Activated T-helper 1 cell treated with anti-CD3 and anti-CD28 coated beads, Interleukin-12 subunit alpha, Interleukin-12 subunit beta, Interleukin-2, Interleukin-4 antibody, amounts not matched to agents 30 ng/mL and 10 ng/mL and 1 ng/mL, durations not matched to agents 14 hours and 24 hours and 36 hours (primary cell): Measurements from ENCODE around the gene SPATA25. TPM values are rescaled to one million over a fixed set of nuclear protein-coding genes. Genes with fewer than 3 reads are reported as not detected.
"Not testable (repeated sequence)": the region's sequence is repeated elsewhere in the genome, so short reads cannot be mapped to it uniquely, and the experiment has no call there.

Experiments
- DNase-seq: peaks from one replicate; pipeline ENCODE4 v3.0.0; 2021; ENCODE audit warnings: low spot score
- H3K27ac Mint-ChIP-seq: one replicate; pipeline ENCODE4 v1.8.0; 2021; ENCODE audit warnings: mild to moderate bottlenecking, mixed read lengths
- H3K27me3 Mint-ChIP-seq: one replicate; pipeline ENCODE4 v1.8.0; 2022; ENCODE audit warnings: mild to moderate bottlenecking, moderate library complexity, mixed read lengths; ENCODE audit not compliant: insufficient read depth
- H3K36me3 Mint-ChIP-seq: one replicate; pipeline ENCODE4 v1.8.0; 2021; ENCODE audit warnings: low read depth, mixed read lengths
- H3K4me1 Mint-ChIP-seq: one replicate; pipeline ENCODE4 v1.8.0; 2021; ENCODE audit warnings: low read depth, mixed read lengths
- H3K4me3 Mint-ChIP-seq: one replicate; pipeline ENCODE4 v1.8.0; 2021; ENCODE audit warnings: mild to moderate bottlenecking, moderate library complexity, mixed read lengths
- H3K9me3 Mint-ChIP-seq: one replicate; pipeline ENCODE4 v1.8.0; 2021; ENCODE audit warnings: mixed read lengths
- intact Hi-C: fragments of 100-400 bp; cut with micrococcal nuclease; formaldehyde crosslinking; loops from one replicate; pipeline ENCODE4 v1.15.1; 2024
- total RNA-seq: library from RNA; stranded (reverse); gene quantifications from 2 replicates; pipeline ENCODE4 v1.2.3, GENCODE V29; 2022

The SPATA25 gene, protein sequence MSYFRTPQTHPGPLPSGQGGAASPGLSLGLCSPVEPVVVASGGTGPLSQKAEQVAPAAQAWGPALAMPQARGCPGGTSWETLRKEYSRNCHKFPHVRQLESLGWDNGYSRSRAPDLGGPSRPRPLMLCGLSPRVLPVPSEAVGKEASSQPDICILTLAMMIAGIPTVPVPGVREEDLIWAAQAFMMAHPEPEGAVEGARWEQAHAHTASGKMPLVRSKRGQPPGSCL
- total RNA-seq, result 0.59 and 1.1 TPM in 2 replicates

DNA sequence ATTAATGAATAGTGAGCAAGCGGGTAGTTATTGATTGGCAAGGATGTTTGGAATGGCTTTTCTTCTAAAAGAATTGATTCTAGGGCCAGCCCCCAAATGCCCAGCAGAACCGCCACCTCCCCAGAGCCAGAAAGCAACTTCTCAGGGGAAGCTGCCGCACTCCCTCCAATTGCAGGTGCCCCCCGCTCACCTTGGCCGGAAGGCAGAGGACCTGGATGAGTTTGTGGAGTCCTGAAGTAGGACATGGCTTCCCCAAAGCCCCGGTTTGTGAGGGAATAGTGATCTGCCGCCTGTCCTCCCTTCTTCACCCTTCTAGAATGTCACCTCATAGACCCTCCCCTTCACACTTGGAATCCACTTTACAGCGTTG is at the start of gene SPATA25:
TSS of gene SPATA25 (minus strand) at position 277 of the 370 bp plus-strand sequence. CDS start at position 245, 32 bp downstream.
- H3K4me1 Mint-ChIP-seq, result peaks cover 36% of the 10 kb centered on the region
- H3K27me3 Mint-ChIP-seq, result peaks cover 1% of the 10 kb centered on the region
- peaks cover 14% of the 10 kb centered on the region for H3K36me3 Mint-ChIP-seq
- H3K27ac Mint-ChIP-seq, result no peak within 1 kb of the TSS
- DNase-seq, result no peak
- no peaks in the 10 kb centered on the region for H3K9me3 Mint-ChIP-seq
- H3K4me3 Mint-ChIP-seq, result no peak within 1 kb of the TSS
- intact Hi-C loops, result no loop called here

DNA sequence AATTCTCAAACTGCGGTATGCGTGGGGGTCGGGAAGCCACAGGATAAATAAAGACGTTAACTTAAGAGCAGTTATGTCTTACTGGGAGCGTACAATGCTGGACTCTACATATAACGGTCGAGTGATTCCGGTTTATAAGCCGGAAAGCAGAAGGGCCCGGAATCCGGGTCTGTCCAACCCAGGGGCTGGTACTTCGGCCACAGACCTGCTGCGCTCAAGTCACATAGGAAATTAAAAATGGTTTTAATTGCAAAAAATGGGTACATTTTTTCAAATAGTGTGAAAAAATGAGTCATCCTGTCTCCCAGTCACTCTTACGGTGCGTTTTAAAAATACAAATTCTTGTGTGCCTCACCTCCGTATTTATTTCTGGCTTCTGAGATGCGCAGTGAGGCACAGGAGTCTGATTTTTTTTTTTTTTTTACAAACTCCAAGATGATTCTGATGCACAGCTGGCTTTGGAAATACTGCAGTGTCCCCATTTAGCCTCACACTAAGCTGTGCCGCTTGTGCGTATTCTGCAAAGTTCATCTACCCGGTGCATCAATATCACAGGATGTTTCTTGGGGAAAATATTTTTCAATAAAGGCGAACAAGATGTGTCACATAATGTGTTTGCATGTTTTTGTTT is 48.1 kb upstream of the SPATA25 start:
- intact Hi-C loops, result loop anchor here (1.0 to 10.0 kb wide), 10 partner anchors 24 to 971 kb away; partner anchors contain the start of genes ACOT8, CTSA, DNTTIP1 and ELMO2
- Mint-ChIP-seq H3K36me3 (peaks cover 28% of the 10 kb centered on the region), H3K27ac (peak overlapping the region; percentile 93), H3K4me1 (peaks cover 23% of the 10 kb centered on the region), H3K9me3 (no peaks in the 10 kb centered on the region), H3K4me3 (peak overlapping the region; percentile 93), H3K27me3 (no peaks in the 10 kb centered on the region)
- DNase-seq, result no peak

DNA sequence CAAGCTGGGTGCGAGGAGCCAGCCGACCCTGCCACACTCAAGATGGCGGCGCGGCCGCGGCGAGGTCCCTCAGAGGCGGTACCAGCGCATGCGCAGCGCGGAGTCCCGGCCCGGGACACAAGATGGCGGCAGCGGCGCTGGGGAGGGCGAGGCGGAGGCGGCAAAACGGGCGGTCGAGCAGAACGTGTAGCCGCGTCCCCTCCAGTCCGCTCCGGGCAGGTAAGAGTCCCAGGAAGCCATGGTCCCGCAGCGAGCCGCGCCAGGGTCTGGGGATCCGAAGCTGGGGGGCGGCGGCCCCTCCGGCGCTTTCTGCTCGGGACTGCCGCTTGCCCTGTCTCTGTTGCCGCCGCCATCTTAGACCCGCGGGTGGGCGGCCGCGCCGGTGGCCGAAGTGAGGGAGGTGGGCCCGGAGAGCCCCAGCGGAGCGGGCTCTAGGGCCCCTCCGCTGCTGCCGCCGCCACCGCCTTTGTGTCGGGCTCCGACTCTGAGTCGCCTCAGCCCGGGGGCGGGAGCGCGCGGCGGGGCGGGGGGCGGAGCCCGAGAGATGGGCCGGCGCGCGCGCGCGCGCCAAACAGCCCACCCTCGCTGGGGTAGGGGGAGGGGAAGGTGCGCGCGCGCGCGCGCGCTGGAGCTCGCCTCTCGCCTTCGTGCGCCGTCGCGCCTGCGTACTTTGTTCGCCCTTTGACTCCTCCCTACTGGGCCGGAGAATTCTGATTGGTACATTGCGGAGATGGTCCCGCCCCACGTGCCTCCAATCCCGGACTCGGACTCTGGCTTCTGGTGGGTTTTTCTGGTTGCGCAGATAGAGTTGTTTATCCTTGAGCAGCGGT is 47.4 kb upstream of the SPATA25 start, which contains the start of gene PCIF1:
TSS of gene PCIF1 (plus strand) at position 98 of the 830 bp plus-strand sequence. CDS start 4,317 bp downstream, outside the sequence.
- Mint-ChIP-seq H3K4me3 (peak within 1 kb of the TSS; percentile 99), H3K36me3 (peaks cover 24% of the 10 kb centered on the region), H3K4me1 (peaks cover 23% of the 10 kb centered on the region), H3K9me3 (no peaks in the 10 kb centered on the region), H3K27me3 (no peaks in the 10 kb centered on the region), H3K27ac (peak within 1 kb of the TSS; percentile 98)
- intact Hi-C loops, result loop anchor here (1.0 to 10.0 kb wide), 10 partner anchors 24 to 970 kb away; partner anchors contain the start of genes ACOT8, CTSA, DNTTIP1 and ELMO2
- peak; percentile 96 for DNase-seq

DNA sequence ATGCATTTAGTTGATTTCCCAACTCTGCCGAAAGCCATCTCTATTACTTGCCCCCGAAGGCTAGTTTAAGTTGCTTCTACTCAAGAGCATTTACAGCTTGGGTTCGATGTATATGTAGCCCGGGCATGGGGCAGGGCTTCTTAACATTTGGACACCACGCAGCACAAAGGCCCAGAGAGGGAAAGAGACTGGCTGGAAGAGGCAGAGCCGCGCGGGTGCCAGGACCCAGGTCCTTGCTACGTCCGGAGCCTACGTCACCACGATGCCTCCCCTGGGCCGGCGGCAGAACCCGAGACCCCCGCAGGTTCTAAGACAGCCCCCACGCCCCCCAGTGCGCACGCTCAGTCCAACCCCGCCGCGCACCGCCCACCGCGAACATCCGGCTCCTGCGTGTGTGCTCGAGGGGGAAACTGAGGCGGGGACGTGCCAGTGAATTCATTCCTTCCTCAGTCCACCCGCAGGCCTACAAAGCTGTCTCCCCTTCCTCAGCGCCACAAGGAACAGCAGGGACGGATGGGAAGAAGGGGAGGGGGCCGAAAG is 46.7 kb upstream of the SPATA25 start:
- DNase-seq, result no peak
- Mint-ChIP-seq H3K36me3 (peaks cover 17% of the 10 kb centered on the region), H3K4me1 (peaks cover 23% of the 10 kb centered on the region), H3K27me3 (peaks cover under 1% of the 10 kb centered on the region), H3K9me3 (no peaks in the 10 kb centered on the region), H3K4me3 (peak overlapping the region; percentile 99), H3K27ac (peak overlapping the region; percentile 98)
- intact Hi-C loops, result loop anchor here (10.0 kb wide), 1 partner anchor 969 kb away; the partner anchor contains the start of genes STK4 and TOMM34

DNA sequence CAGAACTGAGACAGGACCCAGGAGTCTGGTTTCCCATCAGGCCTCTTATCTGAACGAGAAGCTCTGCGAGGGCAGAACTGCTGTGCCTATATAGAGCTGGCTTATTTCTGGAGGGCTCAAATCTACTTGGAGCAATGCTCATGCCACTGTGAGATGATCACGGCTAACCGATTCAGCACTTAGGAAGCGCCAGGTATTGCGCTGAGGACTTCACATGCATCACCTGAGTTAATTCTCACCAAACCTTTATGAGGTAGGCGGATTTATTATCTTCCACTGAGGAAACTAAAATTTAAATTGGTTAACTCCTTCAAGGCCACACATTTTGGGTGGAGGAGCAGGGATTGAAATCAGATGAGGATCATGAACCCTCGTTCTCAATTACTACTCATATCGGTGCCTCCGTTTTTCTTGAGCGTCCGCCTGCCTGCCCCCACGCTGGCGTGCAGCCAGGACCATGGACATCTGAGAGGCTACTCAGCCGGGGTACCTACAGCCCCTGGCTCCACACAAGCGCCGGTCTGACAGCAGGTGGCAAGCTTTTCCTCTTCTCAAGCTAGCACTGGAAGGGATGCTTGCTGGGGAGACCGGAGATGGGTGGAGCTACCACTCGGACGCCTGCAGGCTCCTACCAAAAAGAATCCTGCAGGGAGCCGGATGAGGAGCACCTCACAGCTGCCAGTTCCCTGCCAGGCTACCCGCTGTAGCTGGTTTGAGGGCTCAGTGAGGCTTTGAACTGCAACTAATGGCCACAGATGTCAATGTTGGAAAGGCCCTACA is 46.0 kb upstream of the SPATA25 start:
- Mint-ChIP-seq H3K4me3 (peak overlapping the region; percentile 99), H3K4me1 (peaks cover 21% of the 10 kb centered on the region), H3K9me3 (no peaks in the 10 kb centered on the region), H3K27me3 (peaks cover 2% of the 10 kb centered on the region), H3K36me3 (peaks cover 14% of the 10 kb centered on the region), H3K27ac (peak overlapping the region; percentile 98)
- DNase-seq, result peak; percentile 62
- intact Hi-C loops, result loop anchor here (1.0 to 10.0 kb wide), 2 partner anchors 30 to 969 kb away; partner anchors contain the start of genes STK4 and TOMM34

DNA sequence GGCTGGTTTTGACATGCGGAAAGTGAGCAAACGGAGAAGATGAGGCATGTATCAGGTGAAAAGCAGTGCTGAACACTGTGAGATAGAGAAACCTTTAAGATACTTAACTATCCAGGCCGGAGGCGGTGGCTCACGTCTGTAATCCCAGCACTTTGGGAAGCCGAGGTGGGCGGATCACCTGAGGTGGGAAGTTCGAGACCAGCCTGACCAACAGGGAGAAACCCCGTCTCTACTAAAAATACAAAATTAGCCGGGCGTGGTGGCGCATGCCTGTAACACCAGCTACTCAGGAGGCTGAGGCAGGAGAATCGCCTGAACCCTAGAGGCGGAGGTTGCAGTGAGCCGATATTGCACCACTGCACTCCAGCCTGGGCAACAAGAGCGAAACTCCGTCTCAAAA is 44.3 kb upstream of the SPATA25 start:
- H3K4me1 Mint-ChIP-seq, result peaks cover 13% of the 10 kb centered on the region
- intact Hi-C loops, result loop anchor here (10.0 kb wide), 1 partner anchor 967 kb away; the partner anchor contains the start of genes STK4 and TOMM34
- not testable (repeated sequence) for DNase-seq, H3K27ac Mint-ChIP-seq, H3K4me3 Mint-ChIP-seq, H3K27me3 Mint-ChIP-seq, H3K36me3 Mint-ChIP-seq, H3K9me3 Mint-ChIP-seq

DNA sequence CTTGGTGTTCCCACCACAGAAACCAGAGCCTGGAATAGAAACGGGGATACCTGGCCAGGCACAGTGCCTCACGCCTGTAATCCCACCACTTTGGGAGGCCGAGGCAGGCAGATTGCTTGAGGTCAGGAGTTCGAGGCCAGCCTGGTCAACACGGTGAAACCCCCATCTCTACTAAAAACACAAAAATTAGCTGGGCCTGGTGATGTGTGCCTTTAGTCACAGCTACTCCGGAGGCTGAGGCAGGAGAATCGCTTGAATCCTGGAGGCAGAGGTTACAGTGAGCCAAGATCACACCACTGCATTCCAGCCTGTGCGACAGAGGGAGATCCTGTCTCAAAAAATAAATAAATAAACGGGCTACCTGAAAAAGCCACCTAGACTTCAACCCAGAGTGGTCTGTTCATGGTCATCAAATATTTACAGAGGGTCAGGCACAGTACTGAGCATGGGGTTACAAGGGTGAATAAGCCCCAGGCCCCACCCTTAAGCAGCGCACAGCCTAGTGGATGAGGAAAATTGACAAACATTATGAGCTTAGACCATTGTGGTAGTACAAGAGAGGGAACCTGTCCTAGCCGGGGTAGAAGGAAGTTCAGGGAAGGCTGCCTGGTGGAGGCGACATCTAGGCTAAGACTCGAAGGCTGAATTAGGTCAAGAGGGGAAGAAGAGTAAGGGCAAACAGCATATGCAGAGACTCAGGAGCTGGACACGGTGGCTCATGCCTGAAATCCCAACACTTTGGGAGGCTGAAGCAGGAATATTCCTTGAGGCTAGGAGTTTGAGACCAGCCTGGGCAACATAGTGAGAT is 39.9 kb upstream of the SPATA25 start:
- H3K27me3 Mint-ChIP-seq, result peaks cover 12% of the 10 kb centered on the region
- no peak overlapping the region for H3K4me3 Mint-ChIP-seq
- H3K36me3 Mint-ChIP-seq, result no peaks in the 10 kb centered on the region
- H3K4me1 Mint-ChIP-seq, result no peaks in the 10 kb centered on the region
- DNase-seq, result no peak
- intact Hi-C loops, result no loop called here
- no peak overlapping the region for H3K27ac Mint-ChIP-seq
- no peaks in the 10 kb centered on the region for H3K9me3 Mint-ChIP-seq

DNA sequence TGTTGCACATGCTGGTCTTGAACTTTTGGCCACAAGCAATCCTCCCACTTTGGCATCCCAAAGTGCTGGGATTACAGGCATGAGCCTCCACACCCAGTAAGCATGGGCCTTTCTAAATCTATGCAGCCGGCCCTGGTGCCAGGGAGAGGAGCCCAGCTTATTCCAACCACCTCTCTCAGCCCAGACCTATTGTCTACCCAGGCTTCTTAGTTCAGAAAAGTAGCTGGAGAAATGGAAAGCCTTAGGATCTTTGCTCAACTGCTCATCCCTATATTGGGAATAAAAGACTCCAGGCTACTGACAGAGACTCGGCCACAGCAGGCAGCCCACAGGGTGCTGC is 39.3 kb upstream of the SPATA25 start:
- H3K4me3 Mint-ChIP-seq, result no peak overlapping the region
- peaks cover 14% of the 10 kb centered on the region for H3K27me3 Mint-ChIP-seq
- no peaks in the 10 kb centered on the region for H3K9me3 Mint-ChIP-seq
- intact Hi-C loops, result no loop called here
- DNase-seq, result no peak
- H3K27ac Mint-ChIP-seq, result no peak overlapping the region
- H3K4me1 Mint-ChIP-seq, result peaks cover 3% of the 10 kb centered on the region
- no peaks in the 10 kb centered on the region for H3K36me3 Mint-ChIP-seq

DNA sequence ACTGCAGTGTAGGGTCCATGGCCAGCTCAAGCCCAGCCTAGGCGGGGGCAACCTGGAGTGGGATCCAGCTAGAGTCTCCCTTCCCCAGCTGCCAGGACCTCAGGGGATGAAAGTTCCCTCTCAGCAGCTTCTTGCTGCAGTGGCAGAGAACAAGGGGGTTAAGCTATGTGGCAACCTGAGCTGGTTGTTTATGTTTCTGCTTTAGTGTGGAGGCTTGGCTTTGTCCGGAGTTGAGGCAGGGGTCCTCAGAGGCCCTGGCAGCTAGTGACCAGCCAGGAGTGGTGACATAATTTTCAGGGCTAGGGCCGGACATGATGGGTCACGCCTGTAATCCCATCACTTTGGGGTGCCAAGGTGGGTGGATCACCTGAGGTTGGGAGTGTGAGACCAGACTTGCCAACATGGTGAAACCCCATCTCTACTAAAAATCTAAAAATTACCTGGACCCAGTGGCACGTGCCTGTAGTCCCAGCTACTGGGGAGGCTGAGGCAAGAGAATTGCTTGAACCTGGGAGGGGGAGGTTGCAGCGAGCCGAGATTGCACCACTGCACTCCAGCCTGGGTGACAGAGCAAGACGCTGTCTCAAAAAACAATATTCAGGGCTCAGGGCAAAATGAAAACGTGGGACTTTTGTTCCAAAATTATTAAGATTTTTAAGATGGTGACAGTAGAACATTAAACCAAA is 38.5 kb upstream of the SPATA25 start:
- H3K4me1 Mint-ChIP-seq, result peaks cover 5% of the 10 kb centered on the region
- H3K9me3 Mint-ChIP-seq, result no peaks in the 10 kb centered on the region
- peaks cover 16% of the 10 kb centered on the region for H3K27me3 Mint-ChIP-seq
- intact Hi-C loops, result no loop called here
- H3K36me3 Mint-ChIP-seq, result no peaks in the 10 kb centered on the region
- no peak overlapping the region for H3K27ac Mint-ChIP-seq
- no peak for DNase-seq
- no peak overlapping the region for H3K4me3 Mint-ChIP-seq

DNA sequence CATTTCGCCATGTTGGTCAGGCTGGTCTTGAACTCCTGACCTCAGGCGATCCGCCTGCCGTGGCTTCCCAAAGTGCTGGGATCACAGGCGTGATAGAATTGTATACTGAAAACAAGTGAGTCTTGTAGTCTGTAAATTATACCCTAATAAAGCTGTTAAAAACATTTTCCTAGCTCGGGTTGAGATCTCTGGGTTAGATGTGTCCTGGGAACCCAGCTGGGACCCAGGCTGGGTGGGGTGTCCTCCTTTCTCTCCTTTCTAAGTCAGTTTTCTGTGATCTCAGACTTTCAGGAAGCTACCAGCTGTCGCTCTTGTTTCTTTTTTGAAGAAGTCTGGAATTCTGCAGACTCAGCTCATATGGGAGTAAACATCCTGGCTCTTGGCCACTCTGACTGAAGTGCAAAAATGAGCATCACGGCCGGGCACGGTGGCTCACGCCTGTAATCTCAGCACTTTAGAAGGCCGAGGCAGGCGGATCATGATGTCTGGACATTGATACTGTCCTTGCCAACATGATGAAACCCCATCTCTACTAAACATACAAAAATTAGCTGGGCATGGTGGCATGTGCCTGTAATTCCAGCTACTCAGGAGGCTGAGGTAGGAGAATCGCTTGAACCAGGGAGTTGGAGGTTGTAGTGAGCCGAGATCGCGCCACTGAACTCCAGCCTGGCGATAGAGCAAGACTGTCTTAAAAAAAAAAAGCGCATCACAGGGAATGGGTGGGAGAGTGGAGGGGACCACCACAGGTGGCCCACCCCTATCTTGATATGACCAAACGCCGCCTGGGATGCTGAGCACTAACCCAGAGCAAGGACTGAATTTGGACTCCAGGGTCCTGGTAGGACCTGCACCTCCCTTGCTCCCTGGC is 37.2 kb upstream of the SPATA25 start:
- Mint-ChIP-seq H3K4me3 (no peak overlapping the region), H3K36me3 (no peaks in the 10 kb centered on the region), H3K9me3 (no peaks in the 10 kb centered on the region), H3K27me3 (peaks cover 25% of the 10 kb centered on the region), H3K4me1 (peaks cover 5% of the 10 kb centered on the region), H3K27ac (no peak overlapping the region)
- DNase-seq, result no peak
- intact Hi-C loops, result no loop called here
